Measurements from ENCODE around the gene ILF2. TPM values are rescaled to one million over a fixed set of nuclear protein-coding genes. Genes with fewer than 3 reads are reported as not detected.

ILF2 gene
- total and polyA plus RNA-seq, 2 of the 13 experiments (the other 11 are each of a cell fraction or from before 2014, with no cell fraction given), result 292 to 366 TPM

DNA sequence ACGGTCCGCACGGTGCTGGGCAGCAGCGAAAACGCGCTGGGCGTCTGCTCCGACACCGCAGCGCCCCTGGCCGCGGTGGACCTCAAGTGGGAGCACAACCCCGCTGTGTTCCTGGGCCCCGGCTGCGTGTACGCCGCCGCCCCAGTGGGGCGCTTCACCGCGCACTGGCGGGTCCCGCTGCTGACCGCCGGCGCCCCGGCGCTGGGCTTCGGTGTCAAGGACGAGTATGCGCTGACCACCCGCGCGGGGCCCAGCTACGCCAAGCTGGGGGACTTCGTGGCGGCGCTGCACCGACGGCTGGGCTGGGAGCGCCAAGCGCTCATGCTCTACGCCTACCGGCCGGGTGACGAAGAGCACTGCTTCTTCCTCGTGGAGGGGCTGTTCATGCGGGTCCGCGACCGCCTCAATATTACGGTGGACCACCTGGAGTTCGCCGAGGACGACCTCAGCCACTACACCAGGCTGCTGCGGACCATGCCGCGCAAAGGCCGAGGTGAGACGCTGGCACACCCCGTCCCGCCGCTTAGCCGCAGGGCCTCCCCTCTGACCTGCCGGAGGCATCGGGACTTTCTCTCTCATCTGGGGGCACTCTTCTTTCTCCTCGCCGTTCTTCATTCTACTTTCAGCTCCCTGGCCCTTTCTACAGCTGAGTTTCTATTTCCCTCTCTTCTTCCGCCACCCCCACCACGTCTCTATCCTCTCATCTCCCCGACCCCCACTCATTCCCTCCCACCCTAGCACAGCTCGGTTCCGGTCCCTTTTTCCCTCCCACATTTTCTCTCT, 8.7 kb upstream of the ILF2 start (continued):
- TF ChIP-seq SOX13 (IDR thresholded peaks at IDR 0.05) (no peak), SOX13 (CRISPR knock-in tag; conservative IDR thresholded peaks at IDR 0.05 in 1 of 2, IDR thresholded peaks at IDR 0.05 in 1 of 2) (no peak), TSC22D2 (CRISPR knock-in tag; IDR thresholded peaks at IDR 0.05; ENCODE audit: borderline replicate concordance) (no peak), RORA (CRISPR knock-in tag; IDR thresholded peaks at IDR 0.05) (no peak), SP2 (CRISPR knock-in tag; IDR thresholded peaks at IDR 0.05) (0 out of 2 replicates have a peak, but pooled peaks have one; percentile 19), ZNF687 (CRISPR knock-in tag; IDR thresholded peaks at IDR 0.05) (peak; percentile 76), ZNF609 (CRISPR knock-in tag; IDR thresholded peaks at IDR 0.05; ENCODE audit: borderline replicate concordance) (no peak), THYN1 (CRISPR knock-in tag; IDR thresholded peaks at IDR 0.05; ENCODE audit: borderline replicate concordance, low read depth) (no peak), PTBP1 (IDR thresholded peaks at IDR 0.05; ENCODE audit: low read depth, low read length, poor library complexity, severe bottlenecking) (no peak), SNAPC5 (CRISPR knock-in tag; IDR thresholded peaks at IDR 0.05; ENCODE audit: borderline replicate concordance) (no peak), TRAFD1 (CRISPR knock-in tag; IDR thresholded peaks at IDR 0.05; ENCODE audit: borderline replicate concordance) (no peak), ZNF160 (CRISPR knock-in tag; IDR thresholded peaks at IDR 0.05) (no peak), MBNL3 (CRISPR knock-in tag; conservative IDR thresholded peaks at IDR 0.05) (no peak), SIN3A (IDR thresholded peaks at IDR 0.05; ENCODE audit: borderline replicate concordance, low read depth, low read length) (no peak)
- TF ChIP-seq, protein P1, sequence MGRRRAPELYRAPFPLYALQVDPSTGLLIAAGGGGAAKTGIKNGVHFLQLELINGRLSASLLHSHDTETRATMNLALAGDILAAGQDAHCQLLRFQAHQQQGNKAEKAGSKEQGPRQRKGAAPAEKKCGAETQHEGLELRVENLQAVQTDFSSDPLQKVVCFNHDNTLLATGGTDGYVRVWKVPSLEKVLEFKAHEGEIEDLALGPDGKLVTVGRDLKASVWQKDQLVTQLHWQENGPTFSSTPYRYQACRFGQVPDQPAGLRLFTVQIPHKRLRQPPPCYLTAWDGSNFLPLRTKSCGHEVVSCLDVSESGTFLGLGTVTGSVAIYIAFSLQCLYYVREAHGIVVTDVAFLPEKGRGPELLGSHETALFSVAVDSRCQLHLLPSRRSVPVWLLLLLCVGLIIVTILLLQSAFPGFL (CRISPR knock-in tag; IDR thresholded peaks at IDR 0.05), result 0 out of 2 replicates have a peak, but pooled peaks have one; percentile 14
